ENCODE data around the gene LDHD. TPM values are rescaled to one million over a fixed set of nuclear protein-coding genes. Genes with fewer than 3 reads are reported as not detected.

LDHD gene
- total RNA-seq, 5 donors from 2014 or later (not counting 1 experiment from before 2014, with no cell fraction given) = 0.13 to 0.47 (median 0.26) TPM; not detected in 2

DNA sequence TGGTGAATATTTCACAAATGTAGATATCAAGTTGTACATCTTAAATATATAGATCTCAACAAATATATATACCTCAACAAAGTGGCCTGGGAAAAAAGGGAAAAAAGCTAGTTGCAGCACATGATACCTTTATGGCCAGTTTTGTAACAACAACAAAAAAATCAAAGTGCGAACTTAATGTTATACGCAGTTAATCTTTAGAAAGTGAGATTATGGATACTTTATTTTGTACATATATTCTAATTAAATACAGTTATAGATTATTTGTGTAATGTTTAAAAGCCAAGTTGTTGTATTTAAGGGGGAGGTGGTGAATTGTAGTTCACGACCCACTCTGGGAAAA is 31.4 kb upstream of the LDHD start:
- Histone ChIP-seq H3K36me3 (ENCODE audit: control insufficient read depth in 2 of 2, extremely low read depth in 1 of 2, insufficient read depth in 1 of 2, low read length in 1 of 2) (peaks cover under 1 to 4% of the 10 kb centered on the region in 2 donors), H3K4me3 (ENCODE audit: control insufficient read depth in 1 of 2, extremely low read depth in 1 of 2, low read length in 1 of 2) (peak overlapping the region in 1 of 2 donors; percentile 92), H3K27me3 (replicated peaks in 1 of 2; ENCODE audit: control insufficient read depth in 2 of 2, extremely low read depth in 1 of 2, insufficient read depth in 2 of 2, low read length in 1 of 2) (no peaks in the 10 kb centered on the region), H3K27ac (ENCODE audit: low read length) (no peak overlapping the region), H3K9me3 (peaks cover 7% of the 10 kb centered on the region), H3K4me1 (ENCODE audit: control insufficient read depth in 1 of 2, extremely low read depth in 1 of 2, insufficient read depth in 2 of 2, low read length in 2 of 2) (peaks cover 5 to 10% of the 10 kb centered on the region in 2 experiments)
- CTCF ChIA-PET = interaction anchor here in 1 of 2 donors (0.6 kb wide), 1 partner anchor 549 kb away, joined by 3 read pairs; no protein-coding TSS in a partner anchor
- H3K27ac Mint-ChIP-seq = no peak overlapping the region
- ATAC-seq (replicated peaks in 1 of 4) = no peak
- H3K9me3 Mint-ChIP-seq = peaks cover 9 to 19% (median 11%) of the 10 kb centered on the region in 3 donors
- peaks cover 25% of the 10 kb centered on the region for H3K36me3 Mint-ChIP-seq
- peak overlapping the region; percentile 79 to 86 (median 82) for H3K4me3 Mint-ChIP-seq
- peak in 1 of 35 experiments; percentile 6 for DNase-seq
- peaks cover 17 to 23% (median 20%) of the 10 kb centered on the region in 3 donors for H3K4me1 Mint-ChIP-seq
- WGBS (ENCODE audit: insufficient coverage) = 0% methylated on average over 1 of the region's 3 CpGs
- POLR2A ChIA-PET = interaction anchor here in 1 of 2 donors (0.5 kb wide), 1 partner anchor 163 kb away, joined by 7 read pairs; the partner anchor contains the start of gene WDR59
- no peaks in the 10 kb centered on the region for H3K27me3 Mint-ChIP-seq

- Mint-ChIP-seq H3K27ac (no peak overlapping the region), H3K9me3 (no peaks in the 10 kb centered on the region), H3K4me3 (no peak overlapping the region), H3K4me1 (peaks cover 0 to 4% (median 1%) of the 10 kb centered on the region in 3 donors), H3K27me3 (peaks cover 0 to under 1% of the 10 kb centered on the region in 2 donors), H3K36me3 (no peaks in the 10 kb centered on the region)
- Histone ChIP-seq H3K4me3 (ENCODE audit: control insufficient read depth in 1 of 2, extremely low read depth in 1 of 2, low read length in 1 of 2) (no peak overlapping the region), H3K27me3 (replicated peaks in 1 of 2; ENCODE audit: control insufficient read depth in 2 of 2, extremely low read depth in 1 of 2, insufficient read depth in 2 of 2, low read length in 1 of 2) (no peaks in the 10 kb centered on the region), H3K27ac (ENCODE audit: low read length) (no peak overlapping the region), H3K9me3 (no peaks in the 10 kb centered on the region), H3K4me1 (ENCODE audit: control insufficient read depth in 1 of 2, extremely low read depth in 1 of 2, insufficient read depth in 2 of 2, low read length in 2 of 2) (peaks cover 1 to 2% of the 10 kb centered on the region in 2 experiments), H3K36me3 (ENCODE audit: control insufficient read depth in 2 of 2, extremely low read depth in 1 of 2, insufficient read depth in 1 of 2, low read length in 1 of 2) (no peaks in the 10 kb centered on the region)
- no CpG with 5 or more reads among the region's 6 CpGs for WGBS (ENCODE audit: insufficient coverage)
- CTCF ChIA-PET = no interaction called here
- no peak for DNase-seq
- POLR2A ChIA-PET = no interaction called here
- no peak for ATAC-seq (replicated peaks in 1 of 4)
These were observed 27.4 kb upstream of the LDHD start for GRCh38 chr16:75143941-75144340.

DNA sequence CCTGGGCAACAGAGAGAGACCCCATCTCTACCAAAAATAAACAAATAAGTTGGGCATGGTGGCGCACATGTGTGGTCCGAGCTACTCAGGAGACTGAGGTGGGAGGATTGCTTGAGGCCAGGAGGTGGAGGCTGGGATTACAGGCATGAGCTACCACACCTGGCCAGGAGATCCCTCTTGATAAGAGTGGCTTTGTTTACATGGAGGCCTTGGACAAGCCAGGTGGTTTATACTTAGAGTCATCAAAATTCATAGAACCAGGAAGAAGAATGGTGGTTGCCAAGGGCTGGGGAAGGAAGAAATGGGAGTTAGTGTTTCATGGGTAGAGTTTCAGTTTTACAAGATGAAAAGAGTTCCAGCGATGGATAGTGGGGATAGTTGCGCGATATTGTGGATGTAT is 22.9 kb upstream of the LDHD start:
- peaks cover 0 to 5% of the 10 kb centered on the region in 2 experiments for H3K27me3 ChIP-seq (replicated peaks in 1 of 2; ENCODE audit: control insufficient read depth in 2 of 2, extremely low read depth in 1 of 2, insufficient read depth in 2 of 2, low read length in 1 of 2)
- no peak overlapping the region for H3K27ac ChIP-seq (ENCODE audit: low read length)
- DNase-seq (no peak), ATAC-seq (replicated peaks in 1 of 4) (no peak)
- POLR2A ChIA-PET = no interaction called here
- H3K4me1 ChIP-seq (ENCODE audit: control insufficient read depth in 1 of 2, extremely low read depth in 1 of 2, insufficient read depth in 2 of 2, low read length in 2 of 2) = peaks cover 0 to 6% of the 10 kb centered on the region in 2 experiments
- CTCF ChIA-PET = no interaction called here
- no CpG with 5 or more reads among the region's 5 CpGs for WGBS (ENCODE audit: insufficient coverage)
- no peaks in the 10 kb centered on the region for H3K9me3 ChIP-seq
- no peaks in the 10 kb centered on the region for H3K36me3 ChIP-seq (ENCODE audit: control insufficient read depth in 2 of 2, extremely low read depth in 1 of 2, insufficient read depth in 1 of 2, low read length in 1 of 2)
- no peak overlapping the region for H3K4me3 ChIP-seq (ENCODE audit: control insufficient read depth in 1 of 2, extremely low read depth in 1 of 2, low read length in 1 of 2)
- no peaks in the 10 kb centered on the region for H3K9me3 Mint-ChIP-seq
- H3K27ac Mint-ChIP-seq = no peak overlapping the region
- no peak overlapping the region for H3K4me3 Mint-ChIP-seq
- H3K4me1 Mint-ChIP-seq = peaks cover 6 to 8% (median 7%) of the 10 kb centered on the region in 3 donors
- no peaks in the 10 kb centered on the region for H3K36me3 Mint-ChIP-seq
- peaks cover 0 to 9% of the 10 kb centered on the region in 2 donors for H3K27me3 Mint-ChIP-seq

- CTCF ChIA-PET = interaction anchor here in 1 of 2 donors (0.6 kb wide), 1 partner anchor 137 kb away, joined by 6 read pairs; no protein-coding TSS in a partner anchor
- H3K9me3 Mint-ChIP-seq = no peaks in the 10 kb centered on the region
- Histone ChIP-seq H3K4me3 (ENCODE audit: control insufficient read depth in 1 of 2, extremely low read depth in 1 of 2, low read length in 1 of 2) (no peak overlapping the region), H3K9me3 (no peaks in the 10 kb centered on the region), H3K27ac (ENCODE audit: low read length) (no peak overlapping the region), H3K36me3 (ENCODE audit: control insufficient read depth in 2 of 2, extremely low read depth in 1 of 2, insufficient read depth in 1 of 2, low read length in 1 of 2) (no peaks in the 10 kb centered on the region), H3K4me1 (ENCODE audit: control insufficient read depth in 1 of 2, extremely low read depth in 1 of 2, insufficient read depth in 2 of 2, low read length in 2 of 2) (peaks cover 0 to 6% of the 10 kb centered on the region in 2 experiments), H3K27me3 (replicated peaks in 1 of 2; ENCODE audit: control insufficient read depth in 2 of 2, extremely low read depth in 1 of 2, insufficient read depth in 2 of 2, low read length in 1 of 2) (peaks cover 0 to 5% of the 10 kb centered on the region in 2 experiments)
- H3K4me1 Mint-ChIP-seq = peaks cover 6 to 8% (median 7%) of the 10 kb centered on the region in 3 donors
- WGBS (ENCODE audit: insufficient coverage) = 31% methylated on average over 9 of the region's 9 CpGs
- POLR2A ChIA-PET = no interaction called here
- no peak overlapping the region for H3K27ac Mint-ChIP-seq
- no peaks in the 10 kb centered on the region for H3K36me3 Mint-ChIP-seq
- DNase-seq = peak in 1 of 35 experiments; percentile 15
- no peak overlapping the region for H3K4me3 Mint-ChIP-seq
- H3K27me3 Mint-ChIP-seq = peaks cover 0 to 9% of the 10 kb centered on the region in 2 donors
- peak in 1 of 4 experiments; percentile 32 for ATAC-seq (replicated peaks in 1 of 4)
These were observed 22.1 kb upstream of the LDHD start for GRCh38 chr16:75138636-75139035.

GRCh38 chr16:75138233-75138632 is 21.7 kb upstream of the LDHD start:
- CTCF ChIA-PET = no interaction called here
- Mint-ChIP-seq H3K27me3 (peaks cover 0 to 9% of the 10 kb centered on the region in 2 donors), H3K36me3 (no peaks in the 10 kb centered on the region), H3K4me3 (no peak overlapping the region), H3K9me3 (no peaks in the 10 kb centered on the region), H3K4me1 (peaks cover 6 to 8% (median 7%) of the 10 kb centered on the region in 3 donors), H3K27ac (no peak overlapping the region)
- POLR2A ChIA-PET = no interaction called here
- WGBS (ENCODE audit: insufficient coverage) = 60% methylated on average over 1 of the region's 8 CpGs
- ATAC-seq (replicated peaks in 1 of 4) = no peak
- no peak for DNase-seq
- no peak overlapping the region for H3K27ac ChIP-seq (ENCODE audit: low read length)
- peaks cover 0 to 6% of the 10 kb centered on the region in 2 experiments for H3K4me1 ChIP-seq (ENCODE audit: control insufficient read depth in 1 of 2, extremely low read depth in 1 of 2, insufficient read depth in 2 of 2, low read length in 2 of 2)
- no peaks in the 10 kb centered on the region for H3K9me3 ChIP-seq
- peaks cover 0 to 5% of the 10 kb centered on the region in 2 experiments for H3K27me3 ChIP-seq (replicated peaks in 1 of 2; ENCODE audit: control insufficient read depth in 2 of 2, extremely low read depth in 1 of 2, insufficient read depth in 2 of 2, low read length in 1 of 2)
- H3K4me3 ChIP-seq (ENCODE audit: control insufficient read depth in 1 of 2, extremely low read depth in 1 of 2, low read length in 1 of 2) = no peak overlapping the region
- no peaks in the 10 kb centered on the region for H3K36me3 ChIP-seq (ENCODE audit: control insufficient read depth in 2 of 2, extremely low read depth in 1 of 2, insufficient read depth in 1 of 2, low read length in 1 of 2)

DNA sequence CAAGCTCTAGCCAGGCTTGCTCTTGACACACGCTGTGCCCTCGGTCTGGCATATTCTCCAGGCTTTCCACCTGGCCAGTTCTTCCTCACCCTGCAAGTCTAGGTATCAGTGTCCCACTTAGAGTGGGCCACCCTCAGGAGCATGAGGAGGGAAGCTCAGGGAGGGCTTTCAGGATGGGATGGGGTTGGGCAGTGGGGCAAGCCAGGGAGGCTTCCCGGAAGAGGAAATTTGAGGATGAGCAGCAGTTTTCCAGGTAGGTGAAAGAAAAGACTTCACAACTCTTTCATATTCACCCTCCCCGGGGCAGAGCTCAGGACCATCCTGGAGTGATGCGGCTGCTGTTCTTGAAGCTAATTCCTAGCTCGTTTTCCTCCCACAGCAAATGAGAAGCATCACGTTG is 14.5 kb upstream of the LDHD start:
- no peak for ATAC-seq (replicated peaks in 1 of 4)
- H3K27ac Mint-ChIP-seq = peak overlapping the region in 1 of 2 donors; percentile 6

More for the DNA sequence above, 14.5 kb upstream of the LDHD start:
- Histone ChIP-seq H3K27ac (ENCODE audit: low read length) (no peak overlapping the region), H3K27me3 (replicated peaks in 1 of 2; ENCODE audit: control insufficient read depth in 2 of 2, extremely low read depth in 1 of 2, insufficient read depth in 2 of 2, low read length in 1 of 2) (peaks cover 0 to 5% of the 10 kb centered on the region in 2 experiments), H3K36me3 (ENCODE audit: control insufficient read depth in 2 of 2, extremely low read depth in 1 of 2, insufficient read depth in 1 of 2, low read length in 1 of 2) (no peaks in the 10 kb centered on the region), H3K4me3 (ENCODE audit: control insufficient read depth in 1 of 2, extremely low read depth in 1 of 2, low read length in 1 of 2) (no peak overlapping the region), H3K9me3 (no peaks in the 10 kb centered on the region), H3K4me1 (ENCODE audit: control insufficient read depth in 1 of 2, extremely low read depth in 1 of 2, insufficient read depth in 2 of 2, low read length in 2 of 2) (peaks cover 0 to 3% of the 10 kb centered on the region in 2 experiments)
- no peak overlapping the region for H3K4me3 Mint-ChIP-seq
- ChIA-PET CTCF (no interaction called here), POLR2A (no interaction called here)
- WGBS (ENCODE audit: insufficient coverage) = 94% methylated on average over 5 of the region's 7 CpGs
- DNase-seq = no peak
- peaks cover 0 to 9% (median 8%) of the 10 kb centered on the region in 3 donors for H3K9me3 Mint-ChIP-seq
- no peaks in the 10 kb centered on the region for H3K36me3 Mint-ChIP-seq
- peaks cover 4 to 7% of the 10 kb centered on the region in 2 donors for H3K27me3 Mint-ChIP-seq
- peaks cover 9 to 22% (median 11%) of the 10 kb centered on the region in 3 donors for H3K4me1 Mint-ChIP-seq
